NK-92 (cell line): ENCODE data around the gene NCKAP5.

ENCODE experiments used
- DNase-seq: peaks from one replicate; lab custom pipeline; 2025; ENCODE audit not compliant: unreplicated experiment; lab: John Stamatoyannopoulos, UW

Gene NCKAP5

GRCh38 chr2:133400411-133400810, 167.9 kb downstream of the NCKAP5 start:
- DNase-seq = no peak

- DNase-seq = no peak
Measured at GRCh38 chr2:133393895-133394294, 174.4 kb downstream of the NCKAP5 start.

- DNase-seq = no peak
Measured at GRCh38 chr2:133390156-133390555, 178.1 kb downstream of the NCKAP5 start.

- DNase-seq = no peak
Measured at GRCh38 chr2:133389569-133389968, 178.7 kb downstream of the NCKAP5 start.

- no peak for DNase-seq
Measured at GRCh38 chr2:133382566-133382965, 185.7 kb downstream of the NCKAP5 start.

GRCh38 chr2:133380991-133381390, 187.3 kb downstream of the NCKAP5 start:
- DNase-seq = no peak

GRCh38 chr2:133378928-133379549, 189.2 kb downstream of the NCKAP5 start:
- no peak for DNase-seq

GRCh38 chr2:133378386-133378785, 189.9 kb downstream of the NCKAP5 start:
- no peak for DNase-seq

- DNase-seq = no peak
Measured at GRCh38 chr2:133377599-133377998, 190.7 kb downstream of the NCKAP5 start.

GRCh38 chr2:133377021-133377481, 191.2 kb downstream of the NCKAP5 start:
- no peak for DNase-seq

GRCh38 chr2:133374781-133375180, 193.5 kb downstream of the NCKAP5 start:
- no peak for DNase-seq

- no peak for DNase-seq
Measured at GRCh38 chr2:133371286-133371685, 197.0 kb downstream of the NCKAP5 start.

- no peak for DNase-seq
Measured at GRCh38 chr2:133369901-133370658, 198.2 kb downstream of the NCKAP5 start.

GRCh38 chr2:133365117-133365516, 203.1 kb downstream of the NCKAP5 start:
- no peak for DNase-seq

- DNase-seq = no peak
Measured at GRCh38 chr2:133364636-133365035, 203.6 kb downstream of the NCKAP5 start.

- no peak for DNase-seq
Measured at GRCh38 chr2:133363884-133364283, 204.4 kb downstream of the NCKAP5 start.

GRCh38 chr2:133362061-133362476, 206.2 kb downstream of the NCKAP5 start:
- DNase-seq = no peak

GRCh38 chr2:133360882-133361281, 207.4 kb downstream of the NCKAP5 start:
- no peak for DNase-seq

- DNase-seq = no peak
Measured at GRCh38 chr2:133360190-133360589, 208.1 kb downstream of the NCKAP5 start.

- no peak for DNase-seq
Measured at GRCh38 chr2:133352719-133353118, 215.5 kb downstream of the NCKAP5 start.

- DNase-seq = no peak
Measured at GRCh38 chr2:133346654-133347053, 221.6 kb downstream of the NCKAP5 start.

GRCh38 chr2:133345638-133346037, 222.6 kb downstream of the NCKAP5 start:
- DNase-seq = no peak

GRCh38 chr2:133344849-133345248, 223.4 kb downstream of the NCKAP5 start:
- DNase-seq = no peak
